GM19324 (cell line): ENCODE measurements around the gene C20orf144.
"Not testable (repeated sequence)": the region's sequence is repeated elsewhere in the genome, so short reads cannot be mapped to it uniquely, and the experiment has no call there.

Experiments used
- ATAC-seq: cut with Tn5 transposase; IDR thresholded peaks from one replicate; pipeline ENCODE4 v1.9.1; 2021; ENCODE audit warnings: mild to moderate bottlenecking, moderate library complexity; ENCODE audit not compliant: unreplicated experiment, low FRiP score

C20orf144 gene

GRCh38 chr20:33689493-33689892 is 27.4 kb downstream of the C20orf144 start:
- ATAC-seq, result no peak

- no peak for ATAC-seq
Measured at GRCh38 chr20:33689973-33690372, 27.8 kb downstream of the C20orf144 start.

- ATAC-seq, result no peak
Measured at GRCh38 chr20:33693289-33693688, 31.2 kb downstream of the C20orf144 start.

- no peak for ATAC-seq
Measured at GRCh38 chr20:33693741-33694638, 31.9 kb downstream of the C20orf144 start.

GRCh38 chr20:33694639-33695012 is 32.5 kb downstream of the C20orf144 start:
- ATAC-seq, result no peak

GRCh38 chr20:33696448-33696847 is 34.3 kb downstream of the C20orf144 start:
- no peak for ATAC-seq

- ATAC-seq, result no peak
Measured at GRCh38 chr20:33697129-33697528, 35.0 kb downstream of the C20orf144 start.

- not testable (repeated sequence) for ATAC-seq
Measured at GRCh38 chr20:33698966-33699365, 36.8 kb downstream of the C20orf144 start.

GRCh38 chr20:33700696-33701441 is 38.7 kb downstream of the C20orf144 start:
- not testable (repeated sequence) for ATAC-seq

GRCh38 chr20:33701629-33702450 is 39.7 kb downstream of the C20orf144 start:
- ATAC-seq, result no peak

GRCh38 chr20:33702861-33703260 is 40.7 kb downstream of the C20orf144 start:
- no peak for ATAC-seq

GRCh38 chr20:33703498-33704137 is 41.5 kb downstream of the C20orf144 start:
- ATAC-seq, result no peak

- ATAC-seq, result no peak
Measured at GRCh38 chr20:33704197-33704924, 42.2 kb downstream of the C20orf144 start.

GRCh38 chr20:33707668-33708067 is 45.5 kb downstream of the C20orf144 start:
- no peak for ATAC-seq

GRCh38 chr20:33709398-33709797 is 47.3 kb downstream of the C20orf144 start:
- ATAC-seq, result no peak

GRCh38 chr20:33709905-33710541 is 47.9 kb downstream of the C20orf144 start:
- no peak for ATAC-seq

- no peak for ATAC-seq
Measured at GRCh38 chr20:33710681-33711445, 48.7 kb downstream of the C20orf144 start.

GRCh38 chr20:33711446-33711738 is 49.3 kb downstream of the C20orf144 start:
- ATAC-seq, result no peak
